Posterior vena cava (tissue), 2 donors: ENCODE data around the gene ATG3. TPM values are rescaled to one million over a fixed set of nuclear protein-coding genes. Genes with fewer than 3 reads are reported as not detected.

ENCODE experiments used
- DNase-seq: peaks from one replicate; pipeline ENCODE4 v3.0.0-alpha.2; 2020; ENCODE audit warnings: low spot score
- intact Hi-C, 2 donors: fragments of 100-400 bp; cut with DNase I; formaldehyde crosslinking; loops; one replicate each; pipeline versions ENCODE4 v1.14.1 to v1.14.2; 2022 to 2023
- long read RNA-seq, 2 donors: library from polyadenylated mRNA; unstranded; transcript quantifications; one replicate each; pipeline ENCODE4 v2.0.0, GENCODE V29; 2020 to 2021
- total RNA-seq, 2 donors: library from RNA; stranded (reverse); fragmentation: NEBNext Ultra II Directional; extraction: Animal tissue kit (Norgen Biotek cat#: 25700); gene quantifications; one replicate each; pipeline ENCODE4 v1.2.1, GENCODE V29; 2021
- donor health status: DM: yes; HTN: yes; CAD: no.
- donor health status: DM: yes; HTN: yes; CAD: no.

Gene ATG3
- total RNA-seq: 10 to 100 TPM; 49.1 to 54.3 TPM
- long read RNA-seq, donor 1, transcript ATG3-201 (12 exons, 1,570 nt): major isoform, 14 of 18 reads
- long read RNA-seq, donor 1, partial matches to known transcripts: 0 of 18 reads
- long read RNA-seq, donor 1, other reads (novel, unspliced or antisense): 1 of 18 reads
- long read RNA-seq, donor 2, transcript ATG3-201 (12 exons, 1,570 nt): major isoform, 192 of 212 reads
- long read RNA-seq, donor 2, partial matches to known transcripts: 2 of 212 reads
- long read RNA-seq, donor 2, other reads (novel, unspliced or antisense): 16 of 212 reads

GRCh38 chr3:112561734-112562529 lies at the start of gene ATG3, which contains the start of gene SLC35A5:
TSS of gene ATG3 (minus strand) at chr3:112561962. CDS start at chr3:112561528, 434 bp downstream.
TSS of gene SLC35A5 (plus strand) at chr3:112562045. CDS start at chr3:112563404, 1,359 bp downstream.
- intact Hi-C loops: no loop called here
- DNase-seq: peak; percentile 100

DNA sequence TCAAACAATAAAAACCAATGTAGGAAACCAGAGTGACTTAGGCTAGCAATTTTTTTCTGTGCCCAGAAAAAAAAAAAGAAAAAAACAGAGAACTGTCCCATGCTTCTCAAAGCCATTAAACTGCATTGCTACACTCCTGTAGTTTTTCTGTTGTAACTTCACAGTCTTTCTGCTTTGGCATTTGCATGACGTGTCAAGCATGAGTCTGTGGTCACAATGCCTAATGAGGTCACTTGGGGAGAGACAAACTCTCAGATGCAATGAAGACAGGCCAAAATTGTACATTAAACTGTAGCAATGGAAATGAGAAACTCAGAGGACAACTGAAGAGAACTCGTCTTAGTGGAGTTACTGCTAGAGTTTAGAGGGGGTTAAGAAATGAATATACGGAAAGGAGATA lies 48.4 kb upstream of the ATG3 start:
- DNase-seq: no peak
- intact Hi-C loops: no loop called here

- intact Hi-C loops: loop anchor here in 1 of 2 donors (5.0 kb wide), 1 partner anchor 1339 kb away; the partner anchor contains the start of gene ZDHHC23
- DNase-seq: no peak
Observed at GRCh38 chr3:112607863-112608262, 46.1 kb upstream of the ATG3 start.

DNA sequence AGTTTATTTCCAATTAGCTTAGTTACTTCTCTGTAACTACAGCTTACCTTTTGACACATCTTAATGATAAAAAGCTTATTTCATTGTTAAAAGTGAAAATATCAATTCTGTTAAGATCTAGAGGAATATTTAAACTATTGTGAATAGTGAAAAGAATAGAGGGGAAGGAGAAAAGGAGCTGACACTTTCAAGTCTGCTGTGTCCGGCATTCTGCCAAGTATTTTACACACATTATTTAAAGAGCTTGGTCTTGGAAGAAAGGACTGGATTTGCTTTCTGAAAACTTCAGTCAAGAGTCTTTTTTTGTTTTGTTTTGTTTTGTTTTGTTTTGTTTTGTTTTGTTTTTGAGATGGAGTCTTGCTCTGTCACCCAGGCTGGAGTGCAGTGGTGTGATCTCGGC lies 44.3 kb upstream of the ATG3 start:
- no peak for DNase-seq
- intact Hi-C loops: loop anchor here in 1 of 2 donors (5.0 kb wide), 1 partner anchor 1341 kb away; the partner anchor contains the start of gene ZDHHC23

DNA sequence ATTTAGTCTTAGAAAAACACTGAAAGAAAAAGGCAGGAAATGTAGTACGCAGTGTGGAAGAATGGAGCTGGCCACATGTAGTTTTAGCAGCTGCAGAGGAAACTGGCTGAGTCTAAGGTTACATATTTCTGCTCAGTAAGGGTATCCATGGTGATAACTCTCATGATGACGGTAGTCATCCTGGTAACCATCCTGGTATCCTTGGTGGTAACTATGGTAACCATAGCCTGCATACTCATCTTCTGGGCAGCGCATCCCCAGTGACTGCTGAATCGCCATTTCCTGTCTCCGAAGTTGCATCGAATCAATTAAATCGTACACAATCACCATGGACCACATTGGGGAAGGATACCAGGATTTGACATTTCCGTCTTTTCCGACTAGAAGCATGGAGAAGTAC lies 43.5 kb upstream of the ATG3 start:
- intact Hi-C loops: loop anchor here in 1 of 2 donors (5.0 kb wide), 1 partner anchor 1342 kb away; the partner anchor contains the start of gene ZDHHC23
- no peak for DNase-seq

DNA sequence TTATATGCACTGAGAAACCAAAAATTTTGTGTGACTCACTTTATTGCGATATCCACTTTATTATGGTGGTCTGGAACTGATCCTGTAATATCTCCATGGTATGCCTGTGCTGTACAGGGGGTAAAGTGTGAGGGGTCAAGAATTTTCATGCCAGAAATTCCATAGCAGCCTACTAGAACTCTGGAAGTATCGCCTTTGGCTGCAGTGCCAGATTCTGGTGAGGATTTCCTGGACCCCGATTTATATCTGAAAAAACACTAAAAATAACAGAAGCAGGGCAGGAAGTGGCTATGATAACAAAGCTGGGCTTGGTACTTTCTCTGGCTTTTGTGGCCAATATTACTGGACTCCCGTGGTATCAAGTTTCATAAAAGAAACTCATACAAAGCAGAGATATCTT lies 42.8 kb upstream of the ATG3 start:
- no peak for DNase-seq
- intact Hi-C loops: no loop called here

DNA sequence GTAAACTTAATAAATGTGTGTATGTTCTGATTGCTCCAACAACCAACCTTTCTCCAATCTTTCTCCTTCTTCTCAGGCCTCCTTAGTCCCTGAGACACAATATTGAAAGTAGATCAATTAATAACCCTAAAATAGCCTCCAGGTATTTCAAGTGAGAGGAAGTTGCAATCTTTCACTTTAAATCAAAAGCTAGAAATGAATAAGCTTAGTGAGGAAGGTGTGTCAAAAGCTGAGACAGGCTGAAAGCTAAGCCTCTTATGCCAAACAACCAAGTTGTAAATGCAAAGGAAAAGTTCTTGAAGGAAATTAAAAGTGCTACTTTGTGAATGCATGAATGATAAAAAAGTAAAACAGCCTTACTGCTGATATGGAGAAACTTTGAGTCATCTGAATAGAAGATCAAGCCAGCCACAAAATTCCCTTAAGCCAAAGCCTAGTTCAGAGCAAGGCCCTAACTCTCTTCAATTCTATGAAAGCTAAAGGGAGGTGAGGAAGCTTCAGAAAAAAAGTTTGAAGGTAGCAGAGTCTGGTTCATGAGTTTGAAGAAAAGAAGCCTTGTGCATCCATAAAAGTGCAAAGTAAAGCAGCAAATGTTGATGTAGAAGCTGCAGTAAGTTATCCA lies 40.6 kb upstream of the ATG3 start:
- no peak for DNase-seq
- intact Hi-C loops: no loop called here

- no peak for DNase-seq
- intact Hi-C loops: no loop called here
Observed at GRCh38 chr3:112598731-112599130, 37.0 kb upstream of the ATG3 start.

DNA sequence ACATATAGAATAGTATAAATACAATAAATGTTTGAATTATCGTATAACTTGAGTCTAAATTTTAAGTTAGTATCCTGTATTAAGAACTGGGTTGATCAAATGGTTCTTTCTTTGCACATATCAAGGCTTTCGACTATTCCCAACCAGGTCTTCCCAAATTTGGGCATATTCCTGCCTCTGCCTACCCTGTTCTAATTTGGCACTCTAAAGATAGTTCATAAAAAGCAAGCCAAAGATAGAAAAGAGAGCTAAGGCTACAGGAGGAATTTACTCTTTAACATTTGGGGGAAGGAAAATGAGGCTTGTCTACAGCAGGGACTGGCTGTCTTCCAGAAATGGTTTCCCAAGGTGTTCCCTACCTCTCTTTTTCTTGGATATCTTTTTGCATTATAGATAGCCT lies 36.2 kb upstream of the ATG3 start:
- DNase-seq: no peak
- intact Hi-C loops: no loop called here

- no peak for DNase-seq
- intact Hi-C loops: no loop called here
Observed at GRCh38 chr3:112594856-112595255, 33.1 kb upstream of the ATG3 start.

GRCh38 chr3:112593258-112593657 lies 31.5 kb upstream of the ATG3 start:
- no peak for DNase-seq
- intact Hi-C loops: no loop called here

- no peak for DNase-seq
- intact Hi-C loops: loop anchor here in 1 of 2 donors (10.0 kb wide), 3 partner anchors 47 to 397 kb away; no protein-coding TSS in a partner anchor
Observed at GRCh38 chr3:112587336-112587735, 25.6 kb upstream of the ATG3 start.

- no peak for DNase-seq
- intact Hi-C loops: loop anchor here in 1 of 2 donors (10.0 kb wide), 3 partner anchors 49 to 399 kb away; no protein-coding TSS in a partner anchor
Observed at GRCh38 chr3:112585782-112586181, 24.0 kb upstream of the ATG3 start.

DNA sequence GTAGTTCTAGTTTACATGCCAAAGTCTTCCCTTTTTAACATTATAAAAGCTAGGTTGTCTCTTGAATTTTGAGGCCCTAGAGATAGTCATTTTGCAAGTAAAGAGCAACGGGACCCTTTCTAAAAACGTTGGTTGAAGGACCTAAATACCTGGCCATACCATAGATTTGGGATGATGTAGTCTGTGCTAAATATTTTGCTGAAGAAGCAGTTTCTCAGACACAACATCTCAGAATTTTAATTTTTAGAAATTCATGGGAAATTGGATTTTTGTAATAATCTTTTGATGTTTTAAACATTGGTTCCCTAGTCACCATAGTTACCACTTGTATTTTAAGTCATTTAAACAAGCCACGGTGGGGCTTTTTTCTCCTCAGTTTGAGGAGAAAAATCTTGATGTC lies 21.3 kb upstream of the ATG3 start:
- intact Hi-C loops: loop anchor here in 1 of 2 donors (10.0 kb wide), 3 partner anchors 52 to 402 kb away; no protein-coding TSS in a partner anchor
- DNase-seq: no peak

DNA sequence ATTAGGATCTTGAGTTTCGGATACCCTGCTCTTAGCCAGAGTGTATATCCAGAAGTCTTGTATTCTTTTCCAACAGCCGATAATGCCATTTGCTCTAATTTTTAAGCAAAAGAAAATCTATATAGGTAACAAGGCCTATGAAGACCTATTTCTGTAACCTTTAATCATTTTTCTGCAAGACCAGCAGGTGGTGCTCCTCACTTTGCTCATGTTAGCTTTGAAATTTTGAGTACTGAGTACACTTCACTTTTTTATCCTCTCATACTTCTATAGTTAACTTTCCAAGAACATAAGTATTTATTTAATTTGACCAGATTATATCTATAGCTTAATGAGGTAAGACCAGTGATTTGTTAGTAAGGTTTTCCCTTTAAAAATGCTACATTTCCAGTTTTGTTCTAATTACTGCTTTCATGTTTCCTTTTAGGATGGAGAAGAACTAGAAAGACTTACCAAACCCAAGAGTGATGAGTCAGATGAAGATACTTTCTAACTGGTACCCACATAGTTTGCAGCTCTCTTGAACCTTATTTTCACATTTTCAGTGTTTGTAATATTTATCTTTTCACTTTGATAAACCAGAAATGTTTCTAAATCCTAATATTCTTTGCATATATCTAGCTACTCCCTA lies 20.6 kb upstream of the ATG3 start:
- intact Hi-C loops: loop anchor here in 1 of 2 donors (10.0 kb wide), 3 partner anchors 52 to 402 kb away; no protein-coding TSS in a partner anchor

DNA sequence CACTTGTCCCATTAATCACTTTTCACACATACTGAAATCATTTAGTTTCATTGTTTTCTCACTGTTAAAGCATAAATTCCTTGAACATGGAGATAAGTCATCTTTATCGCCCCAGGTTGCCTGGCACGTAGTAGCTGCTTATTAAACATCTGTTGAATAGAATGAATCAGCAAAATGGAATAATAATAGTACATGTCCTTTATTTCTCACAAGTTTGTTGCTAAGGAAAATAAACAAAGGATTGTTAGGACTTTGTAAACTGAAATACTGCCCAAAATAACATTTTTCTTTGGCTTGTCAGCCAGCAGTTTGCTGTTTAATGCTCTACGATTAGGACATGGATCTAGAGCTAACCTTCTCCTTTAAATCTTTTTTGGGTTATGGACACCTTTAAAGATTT lies 17.9 kb upstream of the ATG3 start:
- DNase-seq: peak; percentile 73
- intact Hi-C loops: loop anchor here in 1 of 2 donors (10.0 kb wide), 3 partner anchors 55 to 405 kb away; no protein-coding TSS in a partner anchor

More for the DNA sequence above, 20.6 kb upstream of the ATG3 start:
- no peak for DNase-seq

DNA sequence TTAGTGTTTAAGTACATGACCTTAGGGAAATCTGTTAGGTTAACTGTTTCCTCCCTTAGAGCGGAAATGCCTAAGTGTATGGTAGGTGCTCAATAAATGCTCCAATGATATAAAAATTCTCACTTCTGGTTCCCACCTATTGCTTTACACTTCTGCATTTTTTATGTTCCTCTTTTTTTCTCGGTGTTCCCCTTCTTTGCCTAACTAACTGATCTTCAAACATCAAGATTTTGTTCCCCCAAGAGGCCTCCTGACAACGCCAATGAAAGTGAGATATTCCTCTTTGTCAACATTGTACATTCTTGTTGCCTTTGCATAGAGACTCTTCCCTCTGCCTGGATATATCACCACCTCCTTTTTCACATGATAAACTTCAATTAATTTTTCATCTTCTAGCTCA lies 17.5 kb upstream of the ATG3 start:
- intact Hi-C loops: no loop called here
- no peak for DNase-seq

GRCh38 chr3:112572701-112573100 lies 10.9 kb upstream of the ATG3 start:
- intact Hi-C loops: no loop called here
- DNase-seq: no peak

DNA sequence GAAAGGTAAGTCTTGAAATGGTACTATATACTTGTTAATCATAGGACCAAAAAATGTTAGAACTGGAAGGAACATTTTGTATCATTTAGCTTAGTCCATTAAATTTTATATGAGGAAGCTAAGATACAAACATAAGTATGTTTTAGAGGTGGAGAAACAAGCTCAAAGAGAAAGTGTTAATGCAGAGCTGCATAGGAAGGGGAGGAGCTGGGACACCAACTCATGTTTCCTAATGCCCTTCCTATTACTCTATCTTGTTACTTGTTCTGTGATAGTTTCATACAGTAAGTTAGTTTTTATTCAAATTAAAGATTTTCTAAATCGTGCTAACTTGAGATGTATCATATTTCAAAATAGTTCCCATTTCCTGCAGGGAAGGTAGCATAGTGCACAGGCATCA lies 7.5 kb upstream of the ATG3 start:
- DNase-seq: no peak
- intact Hi-C loops: no loop called here
